Keratinocyte (primary cell): ENCODE data around the gene GSPT1. TPM values are rescaled to one million over a fixed set of nuclear protein-coding genes. Genes with fewer than 3 reads are reported as not detected.

Experiments
- DNase-seq: peaks from one replicate; pipeline ENCODE4 v3.0.0-alpha.2; 2011; ENCODE audit warnings: low read depth, missing footprints, low spot score
- FAIRE-seq: peaks from 2 replicates; lab custom pipeline; 2011; peaks lifted over from hg19 to GRCh38; lab: Jason Lieb, UNC
- H2AFZ ChIP-seq: 2 replicates; pipeline ENCODE4 v1.6.0; 2012; ENCODE audit warnings: low read length, control low read depth, inconsistent platforms; ENCODE audit not compliant: control insufficient read depth
- H3K27ac ChIP-seq: 2 replicates; pipeline ENCODE4 v1.5.1; 2011; ENCODE audit warnings: low read length; ENCODE audit not compliant: control insufficient read depth, insufficient read depth
- H3K27me3 ChIP-seq: 3 replicates; pipeline ENCODE4 v1.6.0; 2011; ENCODE audit warnings: low read length; ENCODE audit not compliant: control insufficient read depth, insufficient read depth; ENCODE audit errors: extremely low read depth
- H3K36me3 ChIP-seq, 2 experiments: 2 replicates in 1 of 2; 3 replicates in 1 of 2; pipeline ENCODE4 v1.5.1; 2011; ENCODE audit warnings: low read length in 2 of 2, mild to moderate bottlenecking in 1 of 2; ENCODE audit not compliant: control insufficient read depth in 2 of 2, insufficient read depth in 2 of 2; ENCODE audit errors: extremely low read depth in 1 of 2
- H3K4me1 ChIP-seq: 3 replicates; pipeline ENCODE4 v1.5.1; 2011; ENCODE audit warnings: low read length; ENCODE audit not compliant: control insufficient read depth, insufficient read depth; ENCODE audit errors: extremely low read depth
- H3K4me2 ChIP-seq: 3 replicates; pipeline ENCODE4 v1.6.0; 2011; ENCODE audit warnings: low read depth, low read length; ENCODE audit not compliant: control insufficient read depth, insufficient read depth; ENCODE audit errors: extremely low read depth
- H3K4me3 ChIP-seq, 3 experiments: fragments of 200-600 bp in 1 of 3; sonication (generic) in 1 of 3; 2 replicates in 2 of 3; 3 replicates in 1 of 3; pipeline ENCODE4 v1.5.1; 2011 to 2016; ENCODE audit warnings: low read length in 3 of 3, mild to moderate bottlenecking in 3 of 3, control low read depth in 2 of 3, inconsistent platforms in 1 of 3, low read depth in 1 of 3, mixed read lengths in 1 of 3, mixed run types in 1 of 3, moderate library complexity in 1 of 3; ENCODE audit not compliant: control insufficient read depth in 2 of 3, insufficient read depth in 2 of 3; ENCODE audit errors: extremely low read depth in 1 of 3
- H3K79me2 ChIP-seq: 2 replicates; pipeline ENCODE4 v1.6.0; 2012; ENCODE audit warnings: low read length; ENCODE audit not compliant: control insufficient read depth, insufficient read depth
- H3K9ac ChIP-seq: 3 replicates; pipeline ENCODE4 v1.6.0; 2011; ENCODE audit warnings: low read length; ENCODE audit not compliant: control insufficient read depth, insufficient read depth; ENCODE audit errors: extremely low read depth
- H3K9me1 ChIP-seq: 3 replicates; pipeline ENCODE4 v1.6.0; 2011; ENCODE audit warnings: low read length; ENCODE audit not compliant: control insufficient read depth, insufficient read depth; ENCODE audit errors: extremely low read depth
- H3K9me3 ChIP-seq: 2 replicates; pipeline ENCODE4 v1.5.1; 2012; ENCODE audit warnings: low read depth, low read length; ENCODE audit not compliant: control insufficient read depth
- H4K20me1 ChIP-seq: 3 replicates; pipeline ENCODE4 v1.6.0; 2011; ENCODE audit warnings: low read length; ENCODE audit not compliant: control insufficient read depth, insufficient read depth; ENCODE audit errors: extremely low read depth
- CTCF ChIP-seq, 3 experiments: IDR thresholded peaks in 1 of 3; conservative IDR thresholded peaks in 1 of 3; optimal IDR thresholded peaks in 1 of 3; 2 replicates in 2 of 3; 3 replicates in 1 of 3; pipeline versions ENCODE3 to v1.5.1; 2011; ENCODE audit warnings: low read length in 3 of 3, mild to moderate bottlenecking in 3 of 3, moderate library complexity in 2 of 3, control low read depth in 1 of 3, inconsistent platforms in 1 of 3; ENCODE audit not compliant: insufficient read depth in 2 of 3; ENCODE audit errors: extremely low read depth in 1 of 3
- EZH2 ChIP-seq: IDR thresholded peaks from one replicate; pipeline ENCODE4 v1.6.1; 2012; ENCODE audit warnings: inconsistent platforms, mild to moderate bottlenecking, low read length, moderate library complexity
- dilution Hi-C: fragments of 300-500 bp; cut with MboI; formaldehyde crosslinking; loops from one replicate; pipeline ENCODE4 v1.7.0; 2020; ENCODE audit warnings: low sequenced_read_pairs; ENCODE audit not compliant: extremely low pct_ligation_motif_present
- polyA plus RNA-seq, 5 experiments: library from polyadenylated mRNA; depleted of rRNA in 3 of 5; stranded (reverse) in 3 of 5; stranded (forward) in 1 of 5; unstranded in 1 of 5; fragments of >200 nt; gene quantifications; 1 replicate in 1 of 5; 2 replicates in 3 of 5; 3 replicates in 1 of 5; pipeline versions ENCODE4 v1.2.1 to v1.2.3, GENCODE V29; 2011 to 2012; ENCODE audit warnings: missing spikeins in 2 of 5, low read depth in 1 of 5, low replicate concordance in 1 of 5

The GSPT1 gene
- polyA plus RNA-seq, 1 donor (not counting 4 experiments of a cell fraction or from before 2014, with no cell fraction given) = 163 TPM

DNA sequence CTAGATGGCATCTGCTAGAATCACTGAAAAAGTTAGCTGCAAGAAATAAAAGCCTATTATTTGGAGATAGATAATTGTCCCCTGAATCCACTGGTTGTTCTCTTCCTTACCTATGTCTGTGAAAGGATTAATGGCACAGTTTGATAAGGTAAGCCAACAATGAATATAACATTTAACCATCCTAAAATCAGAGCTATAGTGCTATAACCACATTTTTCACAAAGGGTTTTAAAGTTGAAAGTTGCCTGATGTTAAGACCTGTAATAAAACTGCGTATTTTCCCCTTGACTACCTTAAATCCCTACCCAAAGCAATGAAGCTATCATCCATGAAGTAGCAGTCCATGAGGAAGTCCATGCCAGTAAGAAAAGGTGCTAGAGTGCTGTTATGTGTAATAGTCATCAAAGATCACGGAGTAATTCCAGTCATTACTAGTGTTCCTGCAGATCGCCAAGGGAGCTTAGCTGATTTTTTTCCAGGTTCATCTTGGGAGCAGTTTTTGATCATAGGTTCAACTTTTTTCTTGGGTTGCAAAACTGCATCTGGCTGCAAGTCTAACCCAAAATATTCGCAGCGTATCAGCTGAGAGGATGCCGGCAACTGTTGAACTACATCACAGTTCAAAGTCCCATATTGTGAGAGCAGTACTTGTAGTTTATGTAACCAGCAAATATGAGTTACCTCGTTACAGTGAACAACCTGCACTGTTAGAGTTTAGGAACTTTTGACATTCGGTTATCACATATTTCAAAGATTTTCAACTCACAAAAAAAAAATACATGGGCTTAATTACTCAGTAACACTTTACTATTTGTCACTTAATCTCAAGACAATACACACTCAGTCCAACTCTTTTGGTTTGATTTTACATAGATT lies 46.2 kb downstream of the GSPT1 start:
- peaks cover 7 to 17% of the 10 kb centered on the region in 2 experiments for H3K36me3 ChIP-seq
- H2AFZ ChIP-seq = no peak overlapping the region
- dilution Hi-C loops = no loop called here
- H3K4me2 ChIP-seq = no peak overlapping the region
- no peaks in the 10 kb centered on the region for H3K79me2 ChIP-seq
- H4K20me1 ChIP-seq = no peaks in the 10 kb centered on the region
- H3K9me3 ChIP-seq = no peaks in the 10 kb centered on the region
- H3K4me3 ChIP-seq = no peak overlapping the region
- H3K27ac ChIP-seq = no peak overlapping the region
- no peaks in the 10 kb centered on the region for H3K27me3 ChIP-seq
- no peak for FAIRE-seq
- no peak overlapping the region for H3K9ac ChIP-seq
- no peaks in the 10 kb centered on the region for H3K9me1 ChIP-seq
- TF ChIP-seq CTCF (optimal IDR thresholded peaks at IDR 0.05 in 1 of 3, IDR thresholded peaks at IDR 0.05 in 1 of 3, conservative IDR thresholded peaks at IDR 0.05 in 1 of 3; ENCODE audit: extremely low read depth in 1 of 3, insufficient read depth in 2 of 3, low read length in 3 of 3) (no peak), EZH2 (no peak)
- peaks cover 6% of the 10 kb centered on the region for H3K4me1 ChIP-seq
- no peak for DNase-seq

GRCh38 chr16:11868412-11868980 lies 47.3 kb downstream of the GSPT1 start:
- H3K9me1 ChIP-seq = no peaks in the 10 kb centered on the region
- dilution Hi-C loops = no loop called here
- H3K79me2 ChIP-seq = no peaks in the 10 kb centered on the region
- no peak overlapping the region for H3K4me2 ChIP-seq
- no peak overlapping the region for H2AFZ ChIP-seq
- no peak for TF ChIP-seq CTCF (optimal IDR thresholded peaks at IDR 0.05 in 1 of 3, IDR thresholded peaks at IDR 0.05 in 1 of 3, conservative IDR thresholded peaks at IDR 0.05 in 1 of 3; ENCODE audit: extremely low read depth in 1 of 3, insufficient read depth in 2 of 3, low read length in 3 of 3)
- no peak for TF ChIP-seq EZH2
- peaks cover 6% of the 10 kb centered on the region for H3K4me1 ChIP-seq
- H3K4me3 ChIP-seq = no peak overlapping the region
- H3K9me3 ChIP-seq = no peaks in the 10 kb centered on the region
- DNase-seq (no peak), FAIRE-seq (no peak)
- H3K27ac ChIP-seq = no peak overlapping the region
- no peaks in the 10 kb centered on the region for H4K20me1 ChIP-seq
- H3K9ac ChIP-seq = no peak overlapping the region
- H3K27me3 ChIP-seq = no peaks in the 10 kb centered on the region
- H3K36me3 ChIP-seq = peaks cover 5 to 17% of the 10 kb centered on the region in 2 experiments
